ENCODE results near the gene GRIN1. TPM values are rescaled to one million over a fixed set of nuclear protein-coding genes. Genes with fewer than 3 reads are reported as not detected.

Gene GRIN1
- total RNA-seq, 1 experiment from 2014 or later: not detected

- Histone ChIP-seq H3K4me3 (peak overlapping the region; percentile 72), H4K20me1 (ENCODE audit: insufficient read depth) (no peaks in the 10 kb centered on the region), H3F3A (ENCODE audit: insufficient read depth, low read depth) (no peaks in the 10 kb centered on the region; the same call in 1 of the 2 replicates), H3K79me2 (ENCODE audit: low read depth) (no peaks in the 10 kb centered on the region), H3K36me3 (ENCODE audit: low read depth) (no peaks in the 10 kb centered on the region), H2AFZ (peak overlapping the region; percentile 92), H3K4me1 (replicated peaks; ENCODE audit: insufficient read depth) (peaks cover 6% of the 10 kb centered on the region), H3K9me2 (ENCODE audit: insufficient read depth) (no peaks in the 10 kb centered on the region), H3K27me3 (ENCODE audit: insufficient read depth, low read depth) (no peaks in the 10 kb centered on the region), H3K9me3 (ENCODE audit: insufficient read depth, low read depth) (no peaks in the 10 kb centered on the region), H3K27ac (no peak overlapping the region), H3K4me2 (peak overlapping the region; percentile 95)
- TF ChIP-seq CTCF (conservative IDR thresholded peaks at IDR 0.05) (no peak), EZH2 (IDR thresholded peaks at IDR 0.05; ENCODE audit: low read depth) (no peak)
- CTCF ChIA-PET: interaction anchor here (0.5 to 0.7 kb wide), 2 partner anchors 113 to 314 kb away, joined by 4 to 11 read pairs; partner anchors contain the start of gene RNF224
- intact Hi-C loops (cut with micrococcal nuclease; ENCODE audit: unreplicated experiment): no loop called here
- no peak for DNase-seq
- POLR2A ChIA-PET (ENCODE audit: unreplicated experiment): no interaction called here
- BruUV-seq (replicated peaks): no TSS peak
Observed at GRCh38 chr9:137114220-137114612, 24.7 kb upstream of the GRIN1 start.

GRCh38 chr9:137114613-137115393 is 24.2 kb upstream of the GRIN1 start, which contains the start of gene DPP7:
Gene DPP7 (minus strand): TSS chr9:137114733. CDS start chr9:137114713, 20 bp downstream.
- Histone ChIP-seq H3F3A (ENCODE audit: insufficient read depth, low read depth) (peaks cover 3% of the 10 kb centered on the region; the same call in 1 of the 2 replicates), H3K79me2 (ENCODE audit: low read depth) (no peaks in the 10 kb centered on the region), H2AFZ (peak within 1 kb of the TSS; percentile 92), H3K36me3 (ENCODE audit: low read depth) (no peaks in the 10 kb centered on the region), H4K20me1 (ENCODE audit: insufficient read depth) (no peaks in the 10 kb centered on the region), H3K4me2 (peak within 1 kb of the TSS; percentile 95), H3K9me3 (ENCODE audit: insufficient read depth, low read depth) (no peaks in the 10 kb centered on the region), H3K27ac (no peak within 1 kb of the TSS), H3K27me3 (ENCODE audit: insufficient read depth, low read depth) (no peaks in the 10 kb centered on the region), H3K9me2 (ENCODE audit: insufficient read depth) (no peaks in the 10 kb centered on the region), H3K4me3 (peak within 1 kb of the TSS; percentile 72), H3K4me1 (replicated peaks; ENCODE audit: insufficient read depth) (peaks cover 6% of the 10 kb centered on the region)
- peak in 1 of 2 experiments; percentile 74 for DNase-seq
- ChIA-PET POLR2A (ENCODE audit: unreplicated experiment) (interaction anchor here (0.6 kb wide), 1 partner anchor 140 kb away, joined by 4 read pairs; no protein-coding TSS in a partner anchor), CTCF (interaction anchor here (0.5 to 1.4 kb wide), 3 partner anchors 47 to 122 kb away, joined by 3 to 5 read pairs (median 4); partner anchors contain the start of gene RNF224)
- intact Hi-C loops (cut with micrococcal nuclease; ENCODE audit: unreplicated experiment): loop anchor here (5.0 kb wide), 1 partner anchor 68 kb away; the partner anchor contains the start of gene NPDC1
- BruUV-seq (replicated peaks): no TSS peak
- TF ChIP-seq CTCF (conservative IDR thresholded peaks at IDR 0.05): no peak
- no peak for TF ChIP-seq EZH2 (IDR thresholded peaks at IDR 0.05; ENCODE audit: low read depth)

GRCh38 chr9:137115394-137116026 is 23.4 kb upstream of the GRIN1 start:
- intact Hi-C loops (cut with micrococcal nuclease; ENCODE audit: unreplicated experiment): loop anchor here (5.0 kb wide), 1 partner anchor 68 kb away; the partner anchor contains the start of gene NPDC1
- H3K4me3 ChIP-seq: peak overlapping the region; percentile 72
- TF ChIP-seq EZH2 (IDR thresholded peaks at IDR 0.05; ENCODE audit: low read depth) (no peak), CTCF (conservative IDR thresholded peaks at IDR 0.05) (no peak)
- H3K9me2 ChIP-seq (ENCODE audit: insufficient read depth): no peaks in the 10 kb centered on the region
- H3K9me3 ChIP-seq (ENCODE audit: insufficient read depth, low read depth): no peaks in the 10 kb centered on the region
- BruUV-seq (replicated peaks): no TSS peak
- DNase-seq: no peak
- no peaks in the 10 kb centered on the region for H3K27me3 ChIP-seq (ENCODE audit: insufficient read depth, low read depth)
- H3K4me1 ChIP-seq (replicated peaks; ENCODE audit: insufficient read depth): peaks cover 6% of the 10 kb centered on the region
- H2AFZ ChIP-seq: peak overlapping the region; percentile 92; the same call in 1 of the 2 replicates
- H4K20me1 ChIP-seq (ENCODE audit: insufficient read depth): no peaks in the 10 kb centered on the region
- H3K36me3 ChIP-seq (ENCODE audit: low read depth): no peaks in the 10 kb centered on the region
- peak overlapping the region; percentile 95 for H3K4me2 ChIP-seq
- ChIA-PET CTCF (interaction anchor here (1.0 to 1.4 kb wide), 2 partner anchors 48 to 121 kb away, joined by 3 to 5 read pairs; no protein-coding TSS in a partner anchor), POLR2A (ENCODE audit: unreplicated experiment) (interaction anchor here (0.5 kb wide), 1 partner anchor 35 kb away, joined by 9 read pairs; no protein-coding TSS in a partner anchor)
- H3K79me2 ChIP-seq (ENCODE audit: low read depth): no peaks in the 10 kb centered on the region
- peaks cover 3% of the 10 kb centered on the region; the same call in 1 of the 2 replicates for H3F3A ChIP-seq (ENCODE audit: insufficient read depth, low read depth)
- H3K27ac ChIP-seq: no peak overlapping the region
